NCI-H226 (cell line): Measurements from ENCODE around the gene ADARB1.

Experiments used
- DNase-seq: peaks from one replicate; pipeline ENCODE4 v3.0.0-alpha.2; 2015

Gene ADARB1

GRCh38 chr21:45215213-45215612, 140.8 kb downstream of the ADARB1 start:
- DNase-seq, result no peak

- DNase-seq, result no peak
Measured at GRCh38 chr21:45217010-45217409, 142.6 kb downstream of the ADARB1 start.

- DNase-seq, result no peak
Measured at GRCh38 chr21:45219517-45219916, 145.1 kb downstream of the ADARB1 start.

GRCh38 chr21:45220071-45220481, 145.7 kb downstream of the ADARB1 start:
- no peak for DNase-seq

GRCh38 chr21:45220714-45221490, 146.5 kb downstream of the ADARB1 start:
- no peak for DNase-seq

- DNase-seq, result no peak
Measured at GRCh38 chr21:45222001-45222400, 147.6 kb downstream of the ADARB1 start.

GRCh38 chr21:45223236-45224185, 149.1 kb downstream of the ADARB1 start:
- no peak for DNase-seq

GRCh38 chr21:45224189-45224938, 150.0 kb downstream of the ADARB1 start:
- no peak for DNase-seq

GRCh38 chr21:45225041-45225740, 150.8 kb downstream of the ADARB1 start:
- DNase-seq, result no peak

- no peak for DNase-seq
Measured at GRCh38 chr21:45225741-45226327, 151.5 kb downstream of the ADARB1 start.

GRCh38 chr21:45226540-45227326, 152.4 kb downstream of the ADARB1 start:
- DNase-seq, result no peak

GRCh38 chr21:45227735-45228134, 153.4 kb downstream of the ADARB1 start:
- no peak for DNase-seq

- DNase-seq, result peak; percentile 96
Measured at GRCh38 chr21:45228171-45228641, 153.8 kb downstream of the ADARB1 start.

- DNase-seq, result peak; percentile 71
Measured at GRCh38 chr21:45228656-45229240, 154.4 kb downstream of the ADARB1 start.

GRCh38 chr21:45231705-45232104, 157.3 kb downstream of the ADARB1 start:
- no peak for DNase-seq

- DNase-seq, result no peak
Measured at GRCh38 chr21:45234127-45234526, 159.7 kb downstream of the ADARB1 start.

- DNase-seq, result no peak
Measured at GRCh38 chr21:45234965-45235364, 160.6 kb downstream of the ADARB1 start.

- DNase-seq, result no peak
Measured at GRCh38 chr21:45235488-45235887, 161.1 kb downstream of the ADARB1 start.

- DNase-seq, result no peak
Measured at GRCh38 chr21:45236481-45236880, 162.1 kb downstream of the ADARB1 start.

GRCh38 chr21:45237401-45237800, 163.0 kb downstream of the ADARB1 start:
- no peak for DNase-seq

- no peak for DNase-seq
Measured at GRCh38 chr21:45241357-45241756, 167.0 kb downstream of the ADARB1 start.
